Measurements from ENCODE around the gene PARP6. TPM values are rescaled to one million over a fixed set of nuclear protein-coding genes. Genes with fewer than 3 reads are reported as not detected.

PARP6 gene
- total and polyA plus RNA-seq, 9 of the 15 experiments (the other 6 are each of a cell fraction or from before 2014, with no cell fraction given): 14.8 to 83.2 (median 28.3) TPM

DNA sequence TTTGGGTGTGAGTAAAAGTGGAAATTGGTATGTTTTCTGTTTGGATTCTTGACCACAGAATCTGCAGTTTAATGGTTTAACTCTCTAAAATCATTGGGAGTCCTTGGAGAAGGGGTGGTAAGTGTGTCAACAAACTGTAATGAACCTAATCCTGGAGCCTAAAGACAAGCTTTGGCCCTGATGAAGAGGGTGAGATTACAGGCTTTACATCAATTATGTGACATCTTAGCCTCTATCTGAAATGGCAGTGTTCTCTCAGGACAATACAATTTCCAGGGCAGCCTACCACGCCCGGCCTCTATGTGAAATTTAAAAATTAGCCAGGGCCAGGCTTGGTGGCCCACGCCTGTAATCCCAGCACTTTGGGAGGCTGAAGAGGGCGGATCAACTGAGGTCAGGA is 37.1 kb downstream of the PARP6 start (continued):
- TF ChIP-seq, protein P1, sequence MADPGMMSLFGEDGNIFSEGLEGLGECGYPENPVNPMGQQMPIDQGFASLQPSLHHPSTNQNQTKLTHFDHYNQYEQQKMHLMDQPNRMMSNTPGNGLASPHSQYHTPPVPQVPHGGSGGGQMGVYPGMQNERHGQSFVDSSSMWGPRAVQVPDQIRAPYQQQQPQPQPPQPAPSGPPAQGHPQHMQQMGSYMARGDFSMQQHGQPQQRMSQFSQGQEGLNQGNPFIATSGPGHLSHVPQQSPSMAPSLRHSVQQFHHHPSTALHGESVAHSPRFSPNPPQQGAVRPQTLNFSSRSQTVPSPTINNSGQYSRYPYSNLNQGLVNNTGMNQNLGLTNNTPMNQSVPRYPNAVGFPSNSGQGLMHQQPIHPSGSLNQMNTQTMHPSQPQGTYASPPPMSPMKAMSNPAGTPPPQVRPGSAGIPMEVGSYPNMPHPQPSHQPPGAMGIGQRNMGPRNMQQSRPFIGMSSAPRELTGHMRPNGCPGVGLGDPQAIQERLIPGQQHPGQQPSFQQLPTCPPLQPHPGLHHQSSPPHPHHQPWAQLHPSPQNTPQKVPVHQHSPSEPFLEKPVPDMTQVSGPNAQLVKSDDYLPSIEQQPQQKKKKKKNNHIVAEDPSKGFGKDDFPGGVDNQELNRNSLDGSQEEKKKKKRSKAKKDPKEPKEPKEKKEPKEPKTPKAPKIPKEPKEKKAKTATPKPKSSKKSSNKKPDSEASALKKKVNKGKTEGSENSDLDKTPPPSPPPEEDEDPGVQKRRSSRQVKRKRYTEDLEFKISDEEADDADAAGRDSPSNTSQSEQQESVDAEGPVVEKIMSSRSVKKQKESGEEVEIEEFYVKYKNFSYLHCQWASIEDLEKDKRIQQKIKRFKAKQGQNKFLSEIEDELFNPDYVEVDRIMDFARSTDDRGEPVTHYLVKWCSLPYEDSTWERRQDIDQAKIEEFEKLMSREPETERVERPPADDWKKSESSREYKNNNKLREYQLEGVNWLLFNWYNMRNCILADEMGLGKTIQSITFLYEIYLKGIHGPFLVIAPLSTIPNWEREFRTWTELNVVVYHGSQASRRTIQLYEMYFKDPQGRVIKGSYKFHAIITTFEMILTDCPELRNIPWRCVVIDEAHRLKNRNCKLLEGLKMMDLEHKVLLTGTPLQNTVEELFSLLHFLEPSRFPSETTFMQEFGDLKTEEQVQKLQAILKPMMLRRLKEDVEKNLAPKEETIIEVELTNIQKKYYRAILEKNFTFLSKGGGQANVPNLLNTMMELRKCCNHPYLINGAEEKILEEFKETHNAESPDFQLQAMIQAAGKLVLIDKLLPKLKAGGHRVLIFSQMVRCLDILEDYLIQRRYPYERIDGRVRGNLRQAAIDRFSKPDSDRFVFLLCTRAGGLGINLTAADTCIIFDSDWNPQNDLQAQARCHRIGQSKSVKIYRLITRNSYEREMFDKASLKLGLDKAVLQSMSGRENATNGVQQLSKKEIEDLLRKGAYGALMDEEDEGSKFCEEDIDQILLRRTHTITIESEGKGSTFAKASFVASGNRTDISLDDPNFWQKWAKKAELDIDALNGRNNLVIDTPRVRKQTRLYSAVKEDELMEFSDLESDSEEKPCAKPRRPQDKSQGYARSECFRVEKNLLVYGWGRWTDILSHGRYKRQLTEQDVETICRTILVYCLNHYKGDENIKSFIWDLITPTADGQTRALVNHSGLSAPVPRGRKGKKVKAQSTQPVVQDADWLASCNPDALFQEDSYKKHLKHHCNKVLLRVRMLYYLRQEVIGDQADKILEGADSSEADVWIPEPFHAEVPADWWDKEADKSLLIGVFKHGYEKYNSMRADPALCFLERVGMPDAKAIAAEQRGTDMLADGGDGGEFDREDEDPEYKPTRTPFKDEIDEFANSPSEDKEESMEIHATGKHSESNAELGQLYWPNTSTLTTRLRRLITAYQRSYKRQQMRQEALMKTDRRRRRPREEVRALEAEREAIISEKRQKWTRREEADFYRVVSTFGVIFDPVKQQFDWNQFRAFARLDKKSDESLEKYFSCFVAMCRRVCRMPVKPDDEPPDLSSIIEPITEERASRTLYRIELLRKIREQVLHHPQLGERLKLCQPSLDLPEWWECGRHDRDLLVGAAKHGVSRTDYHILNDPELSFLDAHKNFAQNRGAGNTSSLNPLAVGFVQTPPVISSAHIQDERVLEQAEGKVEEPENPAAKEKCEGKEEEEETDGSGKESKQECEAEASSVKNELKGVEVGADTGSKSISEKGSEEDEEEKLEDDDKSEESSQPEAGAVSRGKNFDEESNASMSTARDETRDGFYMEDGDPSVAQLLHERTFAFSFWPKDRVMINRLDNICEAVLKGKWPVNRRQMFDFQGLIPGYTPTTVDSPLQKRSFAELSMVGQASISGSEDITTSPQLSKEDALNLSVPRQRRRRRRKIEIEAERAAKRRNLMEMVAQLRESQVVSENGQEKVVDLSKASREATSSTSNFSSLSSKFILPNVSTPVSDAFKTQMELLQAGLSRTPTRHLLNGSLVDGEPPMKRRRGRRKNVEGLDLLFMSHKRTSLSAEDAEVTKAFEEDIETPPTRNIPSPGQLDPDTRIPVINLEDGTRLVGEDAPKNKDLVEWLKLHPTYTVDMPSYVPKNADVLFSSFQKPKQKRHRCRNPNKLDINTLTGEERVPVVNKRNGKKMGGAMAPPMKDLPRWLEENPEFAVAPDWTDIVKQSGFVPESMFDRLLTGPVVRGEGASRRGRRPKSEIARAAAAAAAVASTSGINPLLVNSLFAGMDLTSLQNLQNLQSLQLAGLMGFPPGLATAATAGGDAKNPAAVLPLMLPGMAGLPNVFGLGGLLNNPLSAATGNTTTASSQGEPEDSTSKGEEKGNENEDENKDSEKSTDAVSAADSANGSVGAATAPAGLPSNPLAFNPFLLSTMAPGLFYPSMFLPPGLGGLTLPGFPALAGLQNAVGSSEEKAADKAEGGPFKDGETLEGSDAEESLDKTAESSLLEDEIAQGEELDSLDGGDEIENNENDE (IDR thresholded peaks at IDR 0.05; ENCODE audit: low read depth, low read length): no peak
- TF ChIP-seq, protein P2, sequence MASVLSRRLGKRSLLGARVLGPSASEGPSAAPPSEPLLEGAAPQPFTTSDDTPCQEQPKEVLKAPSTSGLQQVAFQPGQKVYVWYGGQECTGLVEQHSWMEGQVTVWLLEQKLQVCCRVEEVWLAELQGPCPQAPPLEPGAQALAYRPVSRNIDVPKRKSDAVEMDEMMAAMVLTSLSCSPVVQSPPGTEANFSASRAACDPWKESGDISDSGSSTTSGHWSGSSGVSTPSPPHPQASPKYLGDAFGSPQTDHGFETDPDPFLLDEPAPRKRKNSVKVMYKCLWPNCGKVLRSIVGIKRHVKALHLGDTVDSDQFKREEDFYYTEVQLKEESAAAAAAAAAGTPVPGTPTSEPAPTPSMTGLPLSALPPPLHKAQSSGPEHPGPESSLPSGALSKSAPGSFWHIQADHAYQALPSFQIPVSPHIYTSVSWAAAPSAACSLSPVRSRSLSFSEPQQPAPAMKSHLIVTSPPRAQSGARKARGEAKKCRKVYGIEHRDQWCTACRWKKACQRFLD (CRISPR knock-in tag; IDR thresholded peaks at IDR 0.05): no peak
- TF ChIP-seq, protein P3, sequence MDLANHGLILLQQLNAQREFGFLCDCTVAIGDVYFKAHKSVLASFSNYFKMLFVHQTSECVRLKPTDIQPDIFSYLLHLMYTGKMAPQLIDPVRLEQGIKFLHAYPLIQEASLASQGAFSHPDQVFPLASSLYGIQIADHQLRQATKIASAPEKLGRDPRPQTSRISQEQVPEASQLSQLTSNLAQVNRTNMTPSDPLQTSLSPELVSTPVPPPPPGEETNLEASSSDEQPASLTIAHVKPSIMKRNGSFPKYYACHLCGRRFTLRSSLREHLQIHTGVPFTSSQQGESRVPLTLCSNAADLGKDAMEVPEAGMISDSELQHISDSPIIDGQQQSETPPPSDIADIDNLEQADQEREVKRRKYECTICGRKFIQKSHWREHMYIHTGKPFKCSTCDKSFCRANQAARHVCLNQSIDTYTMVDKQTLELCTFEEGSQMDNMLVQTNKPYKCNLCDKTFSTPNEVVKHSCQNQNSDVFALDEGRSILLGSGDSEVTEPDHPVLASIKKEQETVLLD (IDR thresholded peaks at IDR 0.05): no peak
- TF ChIP-seq RCOR1 (IDR thresholded peaks at IDR 0.05; ENCODE audit: borderline replicate concordance in 1 of 2, low read depth in 2 of 2, low read length in 2 of 2) (no peak), TAL1 (IDR thresholded peaks at IDR 0.05) (peak; percentile 63; the same call in 1 of the 2 replicates), MTA1 (IDR thresholded peaks at IDR 0.05; ENCODE audit: borderline replicate concordance) (no peak), POLR2AphosphoS5 (IDR thresholded peaks at IDR 0.05; ENCODE audit: control insufficient read depth, insufficient read depth, low read depth, low read length) (no peak), ETV6 (IDR thresholded peaks at IDR 0.05; ENCODE audit: borderline replicate concordance in 1 of 2, low read depth in 2 of 2, low read length in 1 of 2) (no peak), ETV6 (CRISPR knock-in tag; IDR thresholded peaks at IDR 0.05; ENCODE audit: borderline replicate concordance) (no peak)
- TF ChIP-seq, protein P4, sequence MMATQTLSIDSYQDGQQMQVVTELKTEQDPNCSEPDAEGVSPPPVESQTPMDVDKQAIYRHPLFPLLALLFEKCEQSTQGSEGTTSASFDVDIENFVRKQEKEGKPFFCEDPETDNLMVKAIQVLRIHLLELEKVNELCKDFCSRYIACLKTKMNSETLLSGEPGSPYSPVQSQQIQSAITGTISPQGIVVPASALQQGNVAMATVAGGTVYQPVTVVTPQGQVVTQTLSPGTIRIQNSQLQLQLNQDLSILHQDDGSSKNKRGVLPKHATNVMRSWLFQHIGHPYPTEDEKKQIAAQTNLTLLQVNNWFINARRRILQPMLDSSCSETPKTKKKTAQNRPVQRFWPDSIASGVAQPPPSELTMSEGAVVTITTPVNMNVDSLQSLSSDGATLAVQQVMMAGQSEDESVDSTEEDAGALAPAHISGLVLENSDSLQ (IDR thresholded peaks at IDR 0.05): 0 out of 2 replicates have a peak, but pooled peaks have one; percentile 15
- TF ChIP-seq, protein P5, sequence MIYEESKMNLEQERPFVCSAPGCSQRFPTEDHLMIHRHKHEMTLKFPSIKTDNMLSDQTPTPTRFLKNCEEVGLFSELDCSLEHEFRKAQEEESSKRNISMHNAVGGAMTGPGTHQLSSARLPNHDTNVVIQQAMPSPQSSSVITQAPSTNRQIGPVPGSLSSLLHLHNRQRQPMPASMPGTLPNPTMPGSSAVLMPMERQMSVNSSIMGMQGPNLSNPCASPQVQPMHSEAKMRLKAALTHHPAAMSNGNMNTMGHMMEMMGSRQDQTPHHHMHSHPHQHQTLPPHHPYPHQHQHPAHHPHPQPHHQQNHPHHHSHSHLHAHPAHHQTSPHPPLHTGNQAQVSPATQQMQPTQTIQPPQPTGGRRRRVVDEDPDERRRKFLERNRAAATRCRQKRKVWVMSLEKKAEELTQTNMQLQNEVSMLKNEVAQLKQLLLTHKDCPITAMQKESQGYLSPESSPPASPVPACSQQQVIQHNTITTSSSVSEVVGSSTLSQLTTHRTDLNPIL (CRISPR knock-in tag; IDR thresholded peaks at IDR 0.05): no peak
